Measurements from ENCODE around the gene TEX35. TPM values are rescaled to one million over a fixed set of nuclear protein-coding genes. Genes with fewer than 3 reads are reported as not detected.
A peak's percentile ranks its signal among the peaks of the same experiment; 100 is the strongest.

Gene TEX35
- total RNA-seq, 1 donor from 2014 or later: not detected

- DNase-seq: no peak
- intact Hi-C loops (cut with micrococcal nuclease): loop anchor here (10.0 kb wide), 1 partner anchor 202 kb away; no protein-coding TSS in a partner anchor
- no peak for ATAC-seq
These were observed 6.2 kb upstream of the TEX35 start for GRCh38 chr1:178506669-178507068.

DNA sequence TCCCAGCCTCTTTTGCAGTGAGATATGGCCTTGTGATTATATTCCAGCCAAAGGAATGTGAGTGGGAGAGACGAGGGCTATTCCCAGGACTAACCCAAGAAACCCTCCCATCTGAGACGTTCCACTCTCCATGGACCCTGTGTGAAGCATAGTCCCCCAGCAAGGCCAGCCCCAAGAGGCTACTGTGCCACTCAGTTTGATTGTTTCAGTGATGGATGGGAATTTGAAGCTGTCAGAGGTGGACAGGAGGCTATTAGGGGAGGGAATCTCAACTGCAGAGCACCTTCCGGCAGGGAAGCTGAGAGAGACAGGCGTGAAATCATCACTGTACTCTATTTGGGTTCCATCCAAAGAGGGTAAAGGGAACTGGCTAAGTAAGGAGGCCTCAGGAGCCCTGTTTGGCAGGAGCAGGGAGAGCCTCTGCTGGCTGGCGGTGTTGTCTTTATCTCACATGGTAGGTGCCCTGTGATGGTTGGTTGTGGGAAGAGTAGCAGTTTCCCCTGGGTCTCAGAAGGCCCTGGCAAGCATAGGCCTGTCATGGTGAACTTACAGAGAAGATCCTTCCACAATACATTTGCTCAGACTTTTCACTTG, 3.4 kb upstream of the TEX35 start:
- intact Hi-C loops (cut with micrococcal nuclease): loop anchor here (10.0 kb wide), 1 partner anchor 205 kb away; no protein-coding TSS in a partner anchor
- ATAC-seq: peak; percentile 86

GRCh38 chr1:178510155-178510554, 2.8 kb upstream of the TEX35 start:
- ATAC-seq: no peak
- intact Hi-C loops (cut with micrococcal nuclease): no loop called here
- no peak for DNase-seq

More for the DNA sequence above, 3.4 kb upstream of the TEX35 start:
- DNase-seq: peak; percentile 56

DNA sequence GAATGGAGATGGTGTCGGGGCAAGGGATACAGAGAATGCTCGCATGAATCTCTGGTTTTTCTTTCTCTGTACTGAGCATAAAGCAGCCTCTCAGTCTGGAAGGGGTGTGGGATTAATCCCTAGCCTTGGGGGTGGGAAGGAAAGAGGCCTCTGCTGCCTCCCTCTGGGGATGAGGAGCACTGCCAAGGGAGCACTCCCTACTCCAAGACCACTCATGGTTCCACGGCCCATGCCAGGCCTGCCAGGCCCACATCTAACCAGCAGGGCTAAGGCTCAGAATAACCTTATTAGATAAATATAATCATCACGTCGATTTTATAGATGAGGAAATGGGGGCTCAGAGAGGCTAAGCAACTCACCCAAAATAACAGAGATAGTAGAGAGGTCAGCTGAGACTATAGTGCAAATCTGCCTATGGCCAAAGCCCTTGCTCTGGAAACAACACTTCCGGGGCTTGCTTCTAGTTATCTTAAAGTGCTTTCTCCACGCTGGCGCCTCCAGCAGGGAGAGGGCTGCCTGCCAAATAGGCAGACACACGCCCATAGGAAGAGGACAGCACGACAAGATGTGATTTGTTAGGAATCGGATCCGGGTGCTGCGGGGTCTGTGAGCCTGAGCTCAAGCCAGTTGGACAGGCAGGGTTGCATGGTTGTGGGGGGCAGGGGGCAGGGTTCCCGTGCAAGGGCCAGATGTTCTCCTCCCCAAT, 522 bp downstream of the TEX35 start:
- DNase-seq (peak; percentile 74), ATAC-seq (peak; percentile 77)
- intact Hi-C loops (cut with micrococcal nuclease): no loop called here

DNA sequence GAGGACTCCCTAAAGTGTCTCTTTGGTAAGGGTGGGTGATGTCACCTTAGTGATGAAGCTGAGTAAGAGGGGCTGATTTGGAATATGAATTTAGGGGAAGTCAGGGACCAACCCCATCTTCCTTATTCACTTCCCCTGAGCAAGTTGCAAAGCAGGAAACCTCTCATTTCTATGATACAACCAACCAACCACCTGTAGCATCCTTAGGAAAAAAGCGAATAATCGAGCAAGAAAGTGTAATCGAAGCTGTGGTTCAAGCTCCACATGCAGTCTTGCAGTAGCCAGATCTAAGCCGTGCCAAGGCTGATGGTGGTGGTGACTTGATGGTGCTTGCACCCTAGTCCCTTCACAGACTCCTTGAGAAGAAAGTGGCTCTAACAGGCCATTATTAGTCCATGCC, 3.2 kb downstream of the TEX35 start:
- ATAC-seq (no peak), DNase-seq (no peak)
- intact Hi-C loops (cut with micrococcal nuclease): no loop called here

DNA sequence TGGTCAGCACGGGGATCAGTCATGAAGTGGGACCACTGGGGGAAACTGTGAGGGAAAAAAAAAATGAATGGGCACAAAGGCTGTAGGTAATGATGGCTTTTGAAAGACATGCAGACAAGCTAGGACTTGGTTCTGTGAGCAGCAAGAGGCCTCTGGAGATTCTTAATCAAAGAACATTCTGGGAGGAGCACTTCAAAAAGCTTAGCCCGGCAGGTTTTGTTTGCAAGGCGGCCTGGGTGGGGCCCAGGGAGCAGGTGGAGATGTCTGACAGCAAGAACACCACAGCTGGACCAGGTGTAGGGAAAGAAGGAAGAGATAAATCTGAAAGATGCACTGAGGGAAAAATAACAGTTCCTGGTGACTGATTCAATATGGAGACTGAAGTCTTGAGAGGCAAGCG, 6.0 kb downstream of the TEX35 start:
- intact Hi-C loops (cut with micrococcal nuclease): no loop called here
- no peak for ATAC-seq
- no peak for DNase-seq

GRCh38 chr1:178520803-178521202, 7.9 kb downstream of the TEX35 start:
- DNase-seq: no peak
- intact Hi-C loops (cut with micrococcal nuclease): no loop called here

GRCh38 chr1:178521241-178521640, 8.3 kb downstream of the TEX35 start:
- DNase-seq: no peak
- no peak for ATAC-seq
- intact Hi-C loops (cut with micrococcal nuclease): no loop called here

More at GRCh38 chr1:178520803-178521202, 7.9 kb downstream of the TEX35 start:
- no peak for ATAC-seq

DNA sequence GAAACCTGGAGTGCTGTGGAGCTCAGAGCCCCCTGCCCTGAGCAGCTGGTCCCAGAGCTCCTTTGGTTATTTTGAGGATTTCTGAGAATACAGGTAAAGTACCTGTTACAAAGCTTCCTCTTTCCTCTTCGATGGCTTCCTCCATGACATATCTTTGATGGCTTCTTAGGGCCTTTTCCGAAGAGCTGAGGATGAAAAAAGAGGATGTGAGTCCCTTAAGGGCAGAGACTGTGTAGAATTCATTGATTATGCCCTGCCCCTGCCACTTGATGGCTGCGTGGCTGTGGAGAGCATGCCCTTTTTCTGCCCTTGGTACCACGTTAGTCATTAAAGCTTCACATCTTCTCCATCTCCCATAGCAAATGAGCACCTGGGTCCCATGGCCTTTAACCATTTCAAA, 14.2 kb downstream of the TEX35 start:
- no peak for ATAC-seq
- DNase-seq: no peak
- intact Hi-C loops (cut with micrococcal nuclease): no loop called here

GRCh38 chr1:178528228-178528952, 15.5 kb downstream of the TEX35 start:
- ATAC-seq: no peak

DNA sequence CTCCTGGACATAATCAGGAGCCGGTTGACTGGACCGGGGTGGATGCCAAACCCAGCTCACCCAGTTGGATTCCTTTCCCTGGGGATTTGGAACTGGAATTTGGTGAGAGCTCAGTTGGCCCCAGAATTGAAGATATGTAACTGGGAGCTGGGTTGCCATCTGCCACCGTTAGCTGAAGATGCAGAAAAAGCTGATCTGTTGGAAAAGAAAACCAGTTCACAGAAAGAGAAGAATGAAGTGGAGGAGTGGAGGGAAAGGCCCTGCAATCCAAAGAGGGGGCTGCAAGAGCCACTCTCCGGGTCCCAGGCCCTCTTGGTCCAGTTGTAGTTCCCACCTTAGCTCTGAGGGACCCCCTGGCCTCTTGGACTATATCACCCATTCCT, 16.0 kb downstream of the TEX35 start:
- DNase-seq: no peak
- ATAC-seq: no peak
- intact Hi-C loops (cut with micrococcal nuclease): no loop called here

More at GRCh38 chr1:178528228-178528952, 15.5 kb downstream of the TEX35 start:
- intact Hi-C loops (cut with micrococcal nuclease): no loop called here
- DNase-seq: no peak

DNA sequence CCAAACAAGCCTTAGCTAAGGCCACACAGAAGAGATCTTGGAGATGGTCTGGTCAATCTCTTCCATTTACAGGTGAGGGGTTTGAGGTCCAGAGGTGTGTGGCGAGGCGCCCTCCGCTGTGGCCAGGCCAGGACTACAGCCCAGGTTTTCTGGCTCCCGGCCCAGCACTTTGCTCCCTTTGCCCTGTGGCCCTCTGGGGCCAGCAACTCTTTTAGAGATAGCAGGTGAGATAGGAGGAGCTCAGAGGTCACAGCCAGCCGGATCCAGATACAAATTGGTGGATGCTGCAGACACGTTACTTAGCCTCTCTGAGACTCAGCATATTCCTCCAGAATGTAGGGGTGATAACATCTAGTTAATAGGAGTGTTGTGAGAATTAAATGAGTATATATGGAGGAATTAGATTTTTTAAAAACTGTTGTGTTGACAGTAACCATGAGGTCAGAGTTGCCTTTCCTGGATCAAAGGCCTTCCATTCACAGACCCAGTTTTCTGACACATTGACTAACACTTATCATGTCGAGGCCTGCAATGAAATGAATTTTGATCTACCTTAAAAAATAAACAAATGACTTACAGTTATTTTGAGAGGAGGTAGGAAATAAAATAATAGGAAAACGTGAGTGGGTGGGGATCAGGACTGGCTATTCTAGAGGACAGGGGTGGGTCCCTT, 16.6 kb downstream of the TEX35 start:
- ATAC-seq: no peak
- no peak for DNase-seq
- intact Hi-C loops (cut with micrococcal nuclease): loop anchor here (10.0 kb wide), 1 partner anchor 475 kb away; no protein-coding TSS in a partner anchor

GRCh38 chr1:178530037-178530402, 17.1 kb downstream of the TEX35 start:
- intact Hi-C loops (cut with micrococcal nuclease): loop anchor here (10.0 kb wide), 1 partner anchor 475 kb away; no protein-coding TSS in a partner anchor
- DNase-seq (no peak), ATAC-seq (peak; percentile 47)

- DNase-seq (no peak), ATAC-seq (no peak)
- intact Hi-C loops (cut with micrococcal nuclease): loop anchor here (10.0 kb wide), 1 partner anchor 474 kb away; no protein-coding TSS in a partner anchor
These were observed 17.6 kb downstream of the TEX35 start for GRCh38 chr1:178530502-178530901.

- DNase-seq: no peak
- intact Hi-C loops (cut with micrococcal nuclease): loop anchor here (10.0 kb wide), 1 partner anchor 473 kb away; no protein-coding TSS in a partner anchor
- peak; percentile 12 for ATAC-seq
These were observed 19.0 kb downstream of the TEX35 start for GRCh38 chr1:178531887-178532286.

DNA sequence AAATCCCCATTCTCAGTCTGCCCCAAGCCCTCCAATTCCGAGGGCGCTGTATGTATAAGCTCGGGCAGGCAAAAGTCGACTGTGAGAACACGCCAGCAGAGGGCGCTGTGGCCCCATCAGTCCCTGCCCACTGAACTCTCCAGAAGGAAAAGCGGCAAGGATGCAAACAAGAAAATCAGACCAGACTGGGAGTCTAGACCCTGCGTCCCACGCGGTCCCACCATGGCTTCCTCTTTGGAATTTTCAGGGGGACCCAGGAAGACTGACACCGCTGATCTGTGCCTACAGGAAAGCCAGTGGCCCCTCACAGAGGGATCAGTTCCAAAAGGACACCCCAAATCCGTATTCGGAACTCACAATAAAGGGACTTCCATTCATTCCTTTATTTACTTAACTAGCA, 19.5 kb downstream of the TEX35 start:
- peak; percentile 91 for DNase-seq
- peak; percentile 46 for ATAC-seq
- intact Hi-C loops (cut with micrococcal nuclease): loop anchor here (10.0 kb wide), 1 partner anchor 472 kb away; no protein-coding TSS in a partner anchor

- DNase-seq: no peak
- no peak for ATAC-seq
- intact Hi-C loops (cut with micrococcal nuclease): loop anchor here (10.0 kb wide), 1 partner anchor 471 kb away; no protein-coding TSS in a partner anchor
These were observed 20.4 kb downstream of the TEX35 start for GRCh38 chr1:178533121-178533946.

GRCh38 chr1:178534137-178534868, 21.4 kb downstream of the TEX35 start:
- DNase-seq (no peak), ATAC-seq (no peak)
- intact Hi-C loops (cut with micrococcal nuclease): loop anchor here (10.0 kb wide), 1 partner anchor 470 kb away; no protein-coding TSS in a partner anchor
